PC-3 (cell line): ENCODE measurements around the gene ZFP1. TPM values are rescaled to one million over a fixed set of nuclear protein-coding genes. Genes with fewer than 3 reads are reported as not detected.

ENCODE experiments used
- ATAC-seq: fragments of 200-7000 bp; cut with Tn5 transposase; 2 replicates; pipeline ENCODE4 v1.9.1; 2020; ENCODE audit warnings: mild to moderate bottlenecking, moderate library complexity
- BruUV-seq: library from RNA; stranded (reverse); fragments of 400-500 nt; replicated peaks from 2 replicates; lab custom pipeline; 2021; lab: Mats Ljungman, UMichigan
- CTCF ChIA-PET: fragments of 300-600 bp; sonication (Branson Sonifier 250); formaldehyde crosslinking; loops from one replicate; lab custom pipeline; 2022; ENCODE audit warnings: antibody characterized with exemption; lab: Charles Lee
- POLR2A ChIA-PET: fragments of 300-600 bp; sonication (Branson Sonifier 250); formaldehyde crosslinking; loops from one replicate; lab custom pipeline; 2022; ENCODE audit warnings: antibody characterized with exemption; ENCODE audit not compliant: unreplicated experiment; lab: Charles Lee
- DNase-seq: peaks from one replicate; pipeline ENCODE4 v3.0.0-alpha.2; 2015
- H2AFZ ChIP-seq: fragments of 300-600 bp; sonication (generic); 2 replicates; pipeline ENCODE4 v1.6.0; 2016; ENCODE audit warnings: antibody characterized with exemption, low read length
- H3F3A ChIP-seq: fragments of 300-600 bp; sonication (generic); one replicate; pipeline ENCODE4 v1.6.0; 2017; ENCODE audit warnings: antibody characterized with exemption, low read length, control low read depth, mild to moderate bottlenecking; ENCODE audit not compliant: unreplicated experiment
- H3K27ac ChIP-seq: fragments of 300-600 bp; sonication (generic); 2 replicates; pipeline ENCODE4 v1.5.1; 2016; ENCODE audit warnings: mild to moderate bottlenecking, low read length
- H3K27me3 ChIP-seq: fragments of 300-600 bp; sonication (generic); 2 replicates; pipeline ENCODE4 v1.6.1; 2016; ENCODE audit warnings: low read length, mixed read lengths
- H3K36me3 ChIP-seq: fragments of 300-600 bp; sonication (generic); 2 replicates; pipeline ENCODE4 v1.6.1; 2016; ENCODE audit warnings: low read depth, mixed run types, low read length, mixed read lengths
- H3K4me1 ChIP-seq: fragments of 300-600 bp; sonication (generic); 2 replicates; pipeline ENCODE4 v1.5.1; 2016; ENCODE audit warnings: low read length; ENCODE audit not compliant: insufficient read depth
- H3K4me2 ChIP-seq: fragments of 300-600 bp; sonication (generic); 2 replicates; pipeline ENCODE4 v1.6.0; 2016; ENCODE audit warnings: low read length
- H3K4me3 ChIP-seq: fragments of 300-600 bp; sonication (generic); 2 replicates; pipeline ENCODE4 v1.5.1; 2016; ENCODE audit warnings: mild to moderate bottlenecking, low read length, mixed read lengths
- H3K79me2 ChIP-seq: fragments of 300-600 bp; sonication (generic); 2 replicates; pipeline ENCODE4 v1.6.1; 2017; ENCODE audit warnings: low read length, mixed read lengths
- H3K9ac ChIP-seq: fragments of 300-600 bp; sonication (generic); 2 replicates; pipeline ENCODE4 v1.6.0; 2016; ENCODE audit warnings: mild to moderate bottlenecking, low read length
- H3K9me2 ChIP-seq: fragments of 300-600 bp; sonication (generic); replicated peaks from 2 replicates; pipeline ENCODE4 v1.6.1; 2016; ENCODE audit warnings: mixed run types, low read length, mixed read lengths
- H3K9me3 ChIP-seq: fragments of 300-600 bp; sonication (generic); 2 replicates; pipeline ENCODE4 v1.6.1; 2016; ENCODE audit warnings: low read length, mixed read lengths
- H4K20me1 ChIP-seq: fragments of 300-600 bp; sonication (generic); 2 replicates; pipeline ENCODE4 v1.6.1; 2016; ENCODE audit warnings: low read length, mixed read lengths
- EZH2 ChIP-seq: fragments of 300-600 bp; sonication (generic); IDR thresholded peaks from one replicate; pipeline ENCODE4 v1.6.1; 2017; ENCODE audit warnings: antibody characterized with exemption, mild to moderate bottlenecking, low read length; ENCODE audit not compliant: unreplicated experiment
- EZH2phosphoT487 ChIP-seq: fragments of 300-600 bp; sonication (generic); IDR thresholded peaks from 2 replicates; pipeline ENCODE4 v1.6.1; 2018; ENCODE audit warnings: mild to moderate bottlenecking, antibody characterized with exemption, low read length, borderline replicate concordance
- intact Hi-C: fragments of 100-400 bp; cut with micrococcal nuclease; formaldehyde crosslinking; loops from 2 replicates; pipeline ENCODE4 v1.9.0; 2023
- total RNA-seq: library from RNA; depleted of rRNA; stranded (reverse); fragments of >200 nt; gene quantifications from 2 replicates; pipeline ENCODE4 v1.2.3, GENCODE V29; 2014
- TF ChIP-seq, protein P1 (sequence below): fragments of 300-600 bp; sonication (generic); conservative IDR thresholded peaks from 2 replicates; pipeline ENCODE4 v1.5.1; 2017; ENCODE audit warnings: antibody characterized with exemption, low read depth, mild to moderate bottlenecking, low read length

The ZFP1 gene
- total RNA-seq, 1 experiment from 2014 or later = 3.3 TPM

DNA sequence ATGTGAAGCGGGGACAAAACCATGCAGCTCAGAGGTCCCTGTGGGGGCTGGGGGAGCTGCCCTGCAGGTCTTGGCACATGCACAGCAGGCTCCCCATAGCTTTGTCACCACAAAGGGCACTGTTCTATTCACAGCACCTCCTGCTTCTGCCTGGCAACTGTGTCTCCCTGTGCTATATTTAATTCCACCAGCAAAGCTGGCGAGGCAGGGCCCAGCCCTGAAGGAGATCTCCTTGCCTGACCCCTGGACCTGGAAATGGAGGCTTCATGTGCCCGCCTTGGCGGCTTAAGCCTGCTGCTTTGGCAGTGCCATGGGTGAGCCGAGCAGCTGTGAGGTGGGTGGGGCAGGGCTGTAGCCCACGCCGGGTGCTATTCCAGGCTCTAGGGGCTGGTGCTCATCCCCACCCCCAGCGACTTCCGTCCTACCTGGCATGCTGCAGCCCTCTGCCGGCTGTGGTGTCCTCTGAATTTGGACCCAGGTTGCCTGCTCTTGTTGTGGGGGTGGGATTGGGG lies 38.5 kb upstream of the ZFP1 start:
- Histone ChIP-seq H4K20me1 (no peaks in the 10 kb centered on the region), H3F3A (peaks cover 3% of the 10 kb centered on the region), H3K36me3 (no peaks in the 10 kb centered on the region), H3K4me2 (peak overlapping the region; percentile 78), H3K4me3 (peak overlapping the region; percentile 37), H3K9me3 (no peaks in the 10 kb centered on the region), H3K9me2 (no peaks in the 10 kb centered on the region), H3K27ac (peak overlapping the region; percentile 97), H3K79me2 (peaks cover 9% of the 10 kb centered on the region; the same call in 1 of the 2 replicates), H2AFZ (no peak overlapping the region), H3K9ac (peak overlapping the region; percentile 81), H3K4me1 (peaks cover 43% of the 10 kb centered on the region), H3K27me3 (no peaks in the 10 kb centered on the region)
- CTCF ChIA-PET = interaction anchor here (4.0 kb wide), 1 partner anchor 111 kb away, joined by 44 read pairs; the partner anchor contains the start of gene ZNRF1
- DNase-seq = peak; percentile 41
- no TSS peak for BruUV-seq
- no peak for TF ChIP-seq EZH2
- TF ChIP-seq, protein P1, sequence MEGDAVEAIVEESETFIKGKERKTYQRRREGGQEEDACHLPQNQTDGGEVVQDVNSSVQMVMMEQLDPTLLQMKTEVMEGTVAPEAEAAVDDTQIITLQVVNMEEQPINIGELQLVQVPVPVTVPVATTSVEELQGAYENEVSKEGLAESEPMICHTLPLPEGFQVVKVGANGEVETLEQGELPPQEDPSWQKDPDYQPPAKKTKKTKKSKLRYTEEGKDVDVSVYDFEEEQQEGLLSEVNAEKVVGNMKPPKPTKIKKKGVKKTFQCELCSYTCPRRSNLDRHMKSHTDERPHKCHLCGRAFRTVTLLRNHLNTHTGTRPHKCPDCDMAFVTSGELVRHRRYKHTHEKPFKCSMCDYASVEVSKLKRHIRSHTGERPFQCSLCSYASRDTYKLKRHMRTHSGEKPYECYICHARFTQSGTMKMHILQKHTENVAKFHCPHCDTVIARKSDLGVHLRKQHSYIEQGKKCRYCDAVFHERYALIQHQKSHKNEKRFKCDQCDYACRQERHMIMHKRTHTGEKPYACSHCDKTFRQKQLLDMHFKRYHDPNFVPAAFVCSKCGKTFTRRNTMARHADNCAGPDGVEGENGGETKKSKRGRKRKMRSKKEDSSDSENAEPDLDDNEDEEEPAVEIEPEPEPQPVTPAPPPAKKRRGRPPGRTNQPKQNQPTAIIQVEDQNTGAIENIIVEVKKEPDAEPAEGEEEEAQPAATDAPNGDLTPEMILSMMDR = no peak
- TF ChIP-seq EZH2phosphoT487 = no peak
- intact Hi-C loops = loop anchor here (2.0 kb wide), 1 partner anchor 45 kb away; no protein-coding TSS in a partner anchor
- POLR2A ChIA-PET = no interaction called here
- peak; percentile 5 for ATAC-seq

DNA sequence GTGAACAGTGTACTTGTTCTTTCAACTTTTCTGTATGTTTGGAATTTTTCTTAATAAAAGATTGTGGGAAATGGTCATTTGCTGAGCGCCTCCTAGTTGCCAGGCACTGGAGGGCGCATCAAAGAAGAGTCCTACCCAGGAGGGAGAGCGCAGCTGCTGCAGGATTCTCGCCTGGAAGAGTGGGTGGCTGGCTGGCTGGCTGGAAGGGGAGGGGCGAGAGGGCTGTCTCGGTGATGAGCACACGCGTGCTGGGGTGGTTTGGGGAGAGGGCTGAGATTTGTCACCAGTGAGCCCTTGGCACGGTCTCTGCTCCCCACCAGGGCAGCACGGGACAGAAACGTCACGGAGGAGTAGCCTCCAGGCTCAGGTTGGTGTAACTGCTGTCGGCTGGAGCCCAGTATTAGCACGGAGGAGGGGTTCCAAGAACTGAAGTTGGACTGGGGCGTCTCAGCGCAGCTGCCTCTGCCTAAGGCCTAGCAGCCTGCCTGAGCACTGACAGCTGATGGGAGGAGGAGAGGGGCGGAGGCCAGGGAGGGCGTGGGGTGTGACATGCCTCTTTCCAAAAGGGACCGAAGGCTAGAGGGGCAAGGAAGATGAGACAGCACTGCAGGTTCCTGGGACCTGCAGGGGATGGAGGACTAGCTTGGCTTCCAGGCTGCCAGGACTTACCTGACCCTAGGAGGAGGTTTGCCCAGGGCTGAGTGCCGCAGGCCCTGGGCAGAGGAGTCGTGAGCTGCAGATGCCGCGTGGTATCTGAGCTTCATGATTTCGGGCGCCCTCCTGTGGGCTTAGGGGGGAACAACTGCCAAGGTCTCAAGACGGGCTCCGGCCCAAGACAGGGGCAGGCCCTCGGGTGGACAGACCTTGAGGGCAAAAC lies 37.4 kb upstream of the ZFP1 start:
- peak; percentile 89 for DNase-seq
- no peaks in the 10 kb centered on the region for H3K9me3 ChIP-seq
- ChIA-PET POLR2A (no interaction called here), CTCF (interaction anchor here (0.6 to 4.0 kb wide), 7 partner anchors 46 to 296 kb away, joined by 3 to 44 read pairs (median 5); partner anchors contain the start of genes WDR59 and ZNRF1)
- H3K4me1 ChIP-seq = peaks cover 43% of the 10 kb centered on the region
- H3K79me2 ChIP-seq = peaks cover 9% of the 10 kb centered on the region; the same call in 1 of the 2 replicates
- ATAC-seq = peak; percentile 49
- no peaks in the 10 kb centered on the region for H4K20me1 ChIP-seq
- peak overlapping the region; percentile 81 for H3K9ac ChIP-seq
- H3K4me2 ChIP-seq = peak overlapping the region; percentile 78
- peaks cover 3% of the 10 kb centered on the region for H3F3A ChIP-seq
- H3K36me3 ChIP-seq = no peaks in the 10 kb centered on the region
- no peak overlapping the region for H2AFZ ChIP-seq
- no peaks in the 10 kb centered on the region for H3K9me2 ChIP-seq
- TF ChIP-seq, protein P1 = peak; percentile 75
- no peak for TF ChIP-seq EZH2phosphoT487
- intact Hi-C loops = loop anchor here (1.0 kb wide), 2 partner anchors 113 to 174 kb away; no protein-coding TSS in a partner anchor
- H3K4me3 ChIP-seq = no peak overlapping the region; the same call in 1 of the 2 replicates
- BruUV-seq = no TSS peak
- H3K27me3 ChIP-seq = no peaks in the 10 kb centered on the region
- peak overlapping the region; percentile 97 for H3K27ac ChIP-seq
